GM12878 (cell line): ENCODE measurements around the gene FAM221B.

Source experiments
- CTCF ChIP-seq, 3 experiments: IDR thresholded peaks in 2 of 3; conservative IDR thresholded peaks in 1 of 3; 2 replicates each; pipeline ENCODE4 v1.5.1; 2011; ENCODE audit warnings: low read depth in 3 of 3, low read length in 3 of 3, mild to moderate bottlenecking in 3 of 3, control low read depth in 2 of 3, moderate library complexity in 2 of 3, inconsistent platforms in 1 of 3, mixed read lengths in 1 of 3; ENCODE audit not compliant: control insufficient read depth in 2 of 3, insufficient read depth in 1 of 3; ENCODE audit errors: extremely low read depth in 1 of 3
- EZH2 ChIP-seq: IDR thresholded peaks from 2 replicates; pipeline ENCODE4 v1.6.1; 2012; ENCODE audit warnings: low read depth, mild to moderate bottlenecking, control low read depth, inconsistent platforms, low read length, borderline replicate concordance; ENCODE audit not compliant: control insufficient read depth
- MYB ChIP-seq: fragments of 150-350 bp; IDR thresholded peaks from 2 replicates; pipeline ENCODE4 v1.6.1; 2014; ENCODE audit warnings: mild to moderate bottlenecking, low read depth, low read length, borderline replicate concordance
- NR2C2 ChIP-seq: IDR thresholded peaks from 2 replicates; pipeline ENCODE4 v1.6.1; 2011; ENCODE audit warnings: borderline replicate concordance, low read depth; ENCODE audit not compliant: control insufficient read depth, insufficient read length
- POLR2A ChIP-seq: IDR thresholded peaks from 2 replicates; pipeline ENCODE4 v1.6.1; 2011; ENCODE audit warnings: low read depth, mild to moderate bottlenecking, low read length
- SMAD1 ChIP-seq: fragments of 450-650 bp; IDR thresholded peaks from 2 replicates; pipeline ENCODE4 v1.6.1; 2018; ENCODE audit warnings: mild to moderate bottlenecking, low read depth; ENCODE audit not compliant: partially characterized antibody
- SRF ChIP-seq, 2 experiments: IDR thresholded peaks; 2 replicates each; pipeline ENCODE4 v1.6.1; 2011; ENCODE audit warnings: low read depth in 2 of 2, low read length in 2 of 2, mild to moderate bottlenecking in 1 of 2, moderate library complexity in 1 of 2
- YY1 ChIP-seq: IDR thresholded peaks from 2 replicates; pipeline ENCODE4 v1.6.1; 2011; ENCODE audit warnings: low read depth, mild to moderate bottlenecking, low read length
- ZNF217 ChIP-seq: fragments of 450-650 bp; IDR thresholded peaks from 2 replicates; pipeline ENCODE4 v1.6.1; 2017; ENCODE audit warnings: antibody characterized with exemption, mild to moderate bottlenecking
- ZNF274 ChIP-seq: IDR thresholded peaks from one replicate; pipeline ENCODE4 v1.8.0; 2011; ENCODE audit not compliant: insufficient read length, insufficient read depth
- ZNF622 ChIP-seq: fragments of 450-650 bp; IDR thresholded peaks from 2 replicates; pipeline ENCODE4 v1.6.1; 2017; ENCODE audit warnings: mild to moderate bottlenecking, inconsistent platforms

GRCh38 chr9:35868933-35869332 lies 40.4 kb upstream of the FAM221B start:
- TF ChIP-seq CTCF (IDR thresholded peaks at IDR 0.05 in 2 of 3, conservative IDR thresholded peaks at IDR 0.05 in 1 of 3; ENCODE audit: control insufficient read depth in 2 of 3, extremely low read depth in 1 of 3, insufficient read depth in 1 of 3, low read depth in 3 of 3, low read length in 3 of 3) = no peak
- no peak for TF ChIP-seq SMAD1
- no peak for TF ChIP-seq ZNF217
- TF ChIP-seq NR2C2 = no peak
- TF ChIP-seq EZH2 = no peak
- TF ChIP-seq MYB = no peak
- TF ChIP-seq YY1 = no peak
- no peak for TF ChIP-seq POLR2A
- TF ChIP-seq SRF (IDR thresholded peaks at IDR 0.05; ENCODE audit: low read depth in 2 of 2, low read length in 2 of 2) = no peak
- no peak for TF ChIP-seq ZNF622
- no peak for TF ChIP-seq ZNF274
